ENCODE measurements around the gene RSPH1.

GRCh38 chr21:42429856-42430255 lies 66.2 kb downstream of the RSPH1 start:
- TF ChIP-seq POLR2A (IDR thresholded peaks at IDR 0.05) (no peak), CTCF (IDR thresholded peaks at IDR 0.05) (no peak), POLR2AphosphoS5 (IDR thresholded peaks at IDR 0.05) (no peak), EP300 (IDR thresholded peaks at IDR 0.05; ENCODE audit: low read depth) (no peak)

All from transverse colon (tissue), 4 donors.